GM19324 (cell line): ENCODE measurements around the gene SIGLEC12.
"Not testable (repeated sequence)": the region's sequence is repeated elsewhere in the genome, so short reads cannot be mapped to it uniquely, and the experiment has no call there.

Source experiments
- ATAC-seq: cut with Tn5 transposase; IDR thresholded peaks from one replicate; pipeline ENCODE4 v1.9.1; 2021; ENCODE audit warnings: mild to moderate bottlenecking, moderate library complexity; ENCODE audit not compliant: unreplicated experiment, low FRiP score

Gene SIGLEC12

GRCh38 chr19:51485960-51486660 lies 15.5 kb downstream of the SIGLEC12 start:
- ATAC-seq, result no peak

DNA sequence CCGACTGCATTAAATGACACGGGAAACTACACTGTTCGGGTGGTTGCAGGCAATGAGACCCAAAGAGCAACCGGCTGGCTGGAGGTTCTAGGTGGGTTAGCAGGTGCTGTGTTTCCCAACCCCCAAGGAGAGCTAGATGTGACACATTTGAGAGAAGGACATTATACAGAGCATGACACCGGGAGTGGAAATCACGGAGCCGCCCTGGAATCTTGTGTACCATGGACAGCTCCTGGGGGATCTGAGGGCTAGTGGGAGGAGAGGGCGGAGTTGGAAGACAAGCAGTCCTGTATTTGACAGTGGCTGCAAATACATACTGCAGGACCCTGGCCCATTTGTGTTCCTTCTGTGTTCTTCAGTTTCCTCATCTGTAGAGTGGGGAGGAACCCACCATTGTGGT lies 21.0 kb downstream of the SIGLEC12 start:
- ATAC-seq, result no peak

DNA sequence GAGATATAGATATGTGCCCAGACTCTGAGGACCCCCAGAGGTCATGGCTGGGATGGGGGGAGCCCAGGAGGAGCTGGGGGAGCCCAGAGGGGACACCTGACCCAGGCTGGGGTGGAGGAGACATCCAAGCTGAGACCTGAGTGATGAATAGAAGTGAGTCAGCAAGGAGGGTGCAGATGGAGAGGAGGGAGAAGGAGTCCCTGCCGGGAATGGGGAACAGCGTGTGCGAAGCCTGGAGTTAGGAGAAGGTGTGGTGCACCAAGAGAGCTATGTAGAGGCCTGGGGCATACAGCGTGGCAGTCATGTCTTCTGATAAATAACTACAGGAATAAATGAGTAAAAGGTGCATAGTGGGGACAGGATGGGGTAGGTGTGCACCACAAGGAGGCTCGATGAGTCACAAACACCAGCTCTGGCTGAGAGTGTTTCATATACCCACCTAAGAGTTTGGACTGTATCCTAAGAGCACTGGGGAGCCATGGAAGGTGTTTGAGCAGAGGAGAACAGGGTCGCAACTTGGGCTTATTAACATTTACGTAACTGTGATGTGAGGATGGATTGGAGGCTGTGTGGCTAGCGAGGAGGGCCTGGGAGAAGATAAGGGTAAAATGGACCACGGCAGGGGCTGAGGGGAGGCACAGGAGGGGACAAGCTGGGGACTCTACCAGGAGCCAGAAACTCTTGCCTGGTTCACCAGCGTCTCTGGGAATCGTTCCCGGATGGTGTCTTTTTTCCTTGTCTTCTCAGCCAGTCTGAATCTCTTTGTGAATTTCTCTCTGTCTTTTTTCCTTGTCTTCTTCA lies 21.9 kb downstream of the SIGLEC12 start:
- ATAC-seq, result no peak

DNA sequence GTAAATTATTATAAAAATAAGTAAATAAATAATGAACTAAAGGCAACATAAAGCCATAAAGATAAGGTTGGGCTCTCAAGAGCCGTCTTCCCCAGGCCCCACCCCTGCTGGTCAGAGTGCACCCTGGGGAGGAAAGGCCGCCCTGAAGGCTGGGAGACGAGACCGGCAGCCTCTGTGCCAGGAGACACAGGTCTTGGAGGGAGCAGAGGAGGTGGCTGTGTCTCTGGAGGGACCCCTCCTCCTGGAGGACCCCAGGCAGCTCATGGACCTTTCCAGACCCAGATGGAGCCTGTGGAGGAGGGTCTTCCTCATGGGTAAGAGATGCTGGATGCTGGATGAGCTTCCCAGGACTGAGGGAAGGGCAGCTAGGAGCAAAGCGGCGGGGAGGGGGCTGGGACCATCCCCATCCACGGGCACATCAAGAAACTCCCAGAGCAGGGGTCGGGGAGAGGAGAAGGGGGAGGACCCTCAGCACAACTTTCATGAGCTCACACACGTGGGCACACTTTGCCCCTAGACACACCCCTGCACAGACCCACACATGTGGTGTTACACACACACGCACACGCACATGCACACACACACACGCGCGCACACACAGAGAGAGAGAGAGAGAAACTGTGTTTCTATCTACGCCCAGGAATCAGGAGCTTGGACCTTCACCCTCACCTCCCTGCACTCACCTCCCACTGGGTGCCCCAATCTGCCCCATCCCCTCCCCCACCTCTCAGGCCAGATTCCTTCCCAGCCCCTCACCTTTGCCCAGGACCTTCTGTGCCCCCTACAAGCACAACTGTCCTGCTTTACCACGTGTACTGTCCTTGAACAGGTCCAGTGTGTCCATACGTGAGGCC lies 23.0 kb downstream of the SIGLEC12 start, which contains the start of gene CEACAM18:
Gene CEACAM18 (plus strand): TSS at position 159 of the 854 bp plus-strand sequence.
- ATAC-seq, result no peak

- ATAC-seq, result no peak
These were observed 24.3 kb downstream of the SIGLEC12 start for GRCh38 chr19:51477344-51477743.

GRCh38 chr19:51476164-51476563 lies 25.4 kb downstream of the SIGLEC12 start:
- no peak for ATAC-seq

- no peak for ATAC-seq
These were observed 28.4 kb downstream of the SIGLEC12 start for GRCh38 chr19:51473009-51473707.

DNA sequence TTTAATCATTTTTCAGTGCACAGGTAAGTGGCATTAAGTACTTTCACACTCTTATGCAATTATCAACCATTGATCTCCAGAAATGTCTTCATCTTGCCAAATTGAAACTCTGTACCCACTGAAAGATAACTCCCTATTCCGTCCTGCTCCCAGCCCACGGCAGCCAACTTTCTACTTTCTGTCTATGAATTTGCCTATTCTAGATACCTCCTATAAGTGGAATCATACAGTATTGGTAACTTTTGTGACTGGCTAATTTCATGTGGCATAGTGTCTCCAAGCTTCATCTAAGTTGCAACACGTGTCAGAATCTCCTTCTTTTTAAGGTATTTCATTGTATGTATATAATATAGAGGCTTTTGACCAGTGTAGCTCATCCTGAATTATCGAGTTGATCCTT lies 29.0 kb downstream of the SIGLEC12 start:
- ATAC-seq, result no peak

- ATAC-seq, result no peak
These were observed 30.1 kb downstream of the SIGLEC12 start for GRCh38 chr19:51471527-51471926.

GRCh38 chr19:51470966-51471365 lies 30.6 kb downstream of the SIGLEC12 start:
- ATAC-seq, result no peak

DNA sequence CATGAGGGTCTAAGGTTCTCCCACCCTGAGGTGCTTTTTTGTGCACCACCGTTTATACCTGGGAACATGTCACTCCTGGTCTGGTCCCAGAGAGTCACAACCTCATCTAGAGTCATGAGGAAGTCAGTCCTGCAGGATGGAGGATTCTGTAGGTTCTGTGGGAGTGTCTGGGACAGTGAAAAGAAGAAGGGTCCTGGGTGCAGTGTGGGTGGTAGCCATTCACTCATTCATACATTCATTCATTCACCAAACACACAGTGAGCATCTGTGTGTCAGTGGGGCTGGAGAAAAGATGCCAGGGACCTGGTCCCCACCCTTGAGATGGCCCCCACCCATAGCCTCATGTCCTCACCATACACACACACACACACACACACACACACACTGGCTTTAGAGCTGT lies 32.0 kb downstream of the SIGLEC12 start:
- no peak for ATAC-seq

DNA sequence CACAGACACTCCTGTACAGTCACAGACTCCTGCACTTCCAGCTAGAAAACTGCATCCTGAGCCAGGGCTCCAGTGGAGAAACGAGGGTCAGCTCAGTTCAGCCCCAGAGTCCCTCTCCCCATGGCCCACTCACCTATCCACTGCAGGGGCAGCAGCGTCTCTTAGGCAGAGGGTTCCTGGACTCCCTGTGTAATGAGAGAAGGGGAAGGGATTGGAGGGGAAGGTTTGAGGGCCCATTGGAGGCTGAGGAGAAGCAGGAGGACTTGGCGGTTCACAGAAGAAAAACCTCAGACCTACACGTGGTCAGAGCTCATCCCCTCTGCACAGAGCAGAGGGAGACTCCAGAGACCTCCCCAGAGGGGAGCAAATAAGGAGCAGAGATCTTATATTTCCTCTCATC lies 32.4 kb downstream of the SIGLEC12 start:
- no peak for ATAC-seq

- no peak for ATAC-seq
These were observed 33.1 kb downstream of the SIGLEC12 start for GRCh38 chr19:51468545-51468920.

GRCh38 chr19:51467864-51468544 lies 33.6 kb downstream of the SIGLEC12 start:
- ATAC-seq, result no peak

GRCh38 chr19:51466723-51467122 lies 34.9 kb downstream of the SIGLEC12 start:
- ATAC-seq, result no peak

DNA sequence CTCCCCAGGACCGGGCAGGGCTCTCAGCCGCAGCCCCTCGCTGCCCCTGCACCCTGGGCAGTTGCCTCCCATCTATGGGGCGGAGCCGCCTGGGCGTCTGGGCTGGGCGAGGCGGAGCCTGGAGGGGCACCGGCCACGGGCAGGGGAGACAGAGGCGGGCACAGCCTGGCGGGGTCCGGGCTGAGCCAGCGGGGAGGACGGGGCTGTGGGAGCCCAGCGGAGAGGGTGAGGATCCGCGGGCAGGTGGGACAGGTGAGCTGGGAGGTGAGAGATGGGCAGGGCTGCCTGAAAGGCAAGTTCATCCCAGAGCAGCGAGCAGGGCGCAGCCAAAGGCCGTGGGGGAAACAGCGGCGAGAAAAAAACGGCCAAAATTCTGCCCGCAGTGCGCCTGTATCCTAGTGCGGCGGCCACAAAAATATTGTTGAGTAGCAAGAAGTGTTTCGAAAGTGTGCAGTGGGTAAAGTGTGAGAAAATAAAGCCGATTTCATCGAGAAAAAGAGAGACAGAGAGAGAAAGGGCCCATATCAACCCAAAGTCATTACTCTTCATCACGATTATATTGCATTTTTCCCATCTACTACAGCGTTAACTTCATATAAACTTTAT lies 37.5 kb downstream of the SIGLEC12 start:
- not testable (repeated sequence) for ATAC-seq

GRCh38 chr19:51462681-51463080 lies 38.9 kb downstream of the SIGLEC12 start:
- no peak for ATAC-seq

DNA sequence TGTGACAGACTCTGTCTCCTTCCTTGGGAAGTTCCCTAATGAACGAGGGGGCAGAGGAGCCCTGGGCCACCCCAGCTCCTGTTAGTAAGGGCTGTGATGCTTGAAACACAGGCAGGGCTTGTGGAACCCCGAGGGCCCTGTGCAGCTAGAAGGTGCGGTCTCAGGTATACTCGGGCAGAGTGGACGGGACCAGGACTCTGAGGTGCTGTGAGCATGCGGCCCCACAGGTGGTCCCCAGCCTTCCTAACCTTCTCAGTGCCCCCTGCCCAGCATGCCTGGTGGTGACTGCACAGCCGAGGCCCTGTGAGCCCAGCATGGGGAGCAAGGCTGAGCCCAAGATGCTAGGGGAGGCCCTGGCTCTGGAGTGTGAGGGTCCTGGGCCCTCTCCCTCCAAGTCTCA lies 39.3 kb downstream of the SIGLEC12 start:
- ATAC-seq, result no peak

DNA sequence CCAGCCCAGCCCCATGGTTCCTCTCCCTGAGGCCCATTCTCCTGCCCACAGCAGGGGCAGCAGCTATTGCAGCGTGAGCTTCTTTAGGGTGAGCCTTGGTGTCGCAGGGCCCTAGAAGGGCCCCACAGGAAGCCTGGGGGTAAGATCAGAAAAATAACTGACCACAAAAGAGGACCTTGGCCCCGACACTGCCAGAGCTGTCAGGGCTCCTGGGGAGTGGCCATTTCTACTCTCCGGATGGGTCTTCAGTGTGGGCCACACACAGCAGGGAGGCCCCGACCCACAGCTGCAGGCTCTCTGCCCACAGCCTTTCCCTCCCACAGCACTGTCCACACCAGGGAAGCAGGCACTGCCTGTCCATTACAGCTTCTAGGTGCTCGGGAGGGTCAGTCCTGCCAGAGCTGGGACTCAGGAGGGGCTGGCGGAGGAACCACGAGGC lies 39.9 kb downstream of the SIGLEC12 start:
- no peak for ATAC-seq
